Smooth muscle cell (in vitro differentiated cells): ENCODE data around the gene TMEM135. TPM values are rescaled to one million over a fixed set of nuclear protein-coding genes. Genes with fewer than 3 reads are reported as not detected.

Source experiments
- DNase-seq: peaks from one replicate; lab custom pipeline; 2025; ENCODE audit not compliant: unreplicated experiment; lab: John Stamatoyannopoulos, UW
- H2AFZ ChIP-seq: fragments of 200-600 bp; sonication (generic); 2 replicates; pipeline ENCODE4 v1.6.0; 2016; ENCODE audit warnings: antibody characterized with exemption, low read depth, mild to moderate bottlenecking
- H3F3A ChIP-seq: fragments of 200-600 bp; sonication (generic); 2 replicates; pipeline ENCODE4 v1.6.0; 2017; ENCODE audit warnings: antibody characterized with exemption, low read depth
- H3K27ac ChIP-seq: fragments of 200-600 bp; sonication (generic); 2 replicates; pipeline ENCODE4 v1.5.1; 2016; ENCODE audit warnings: low read depth, mild to moderate bottlenecking
- H3K27me3 ChIP-seq: fragments of 200-600 bp; sonication (generic); 2 replicates; pipeline ENCODE4 v1.6.1; 2016; ENCODE audit warnings: low read depth, mild to moderate bottlenecking
- H3K36me3 ChIP-seq: fragments of 200-600 bp; sonication (generic); 2 replicates; pipeline ENCODE4 v1.5.1; 2016; ENCODE audit warnings: low read depth
- H3K4me1 ChIP-seq: fragments of 200-600 bp; sonication (generic); 2 replicates; pipeline ENCODE4 v1.5.1; 2016; ENCODE audit warnings: low read depth
- H3K4me2 ChIP-seq: fragments of 200-600 bp; sonication (generic); 2 replicates; pipeline ENCODE4 v1.6.0; 2016; ENCODE audit warnings: mild to moderate bottlenecking
- H3K4me3 ChIP-seq: fragments of 200-600 bp; sonication (generic); 2 replicates; pipeline ENCODE4 v1.5.1; 2016; ENCODE audit warnings: mild to moderate bottlenecking
- H3K79me2 ChIP-seq: fragments of 200-600 bp; sonication (generic); 2 replicates; pipeline ENCODE4 v1.6.0; 2016; ENCODE audit warnings: low read depth, mild to moderate bottlenecking
- H3K9ac ChIP-seq: fragments of 200-600 bp; sonication (generic); 2 replicates; pipeline ENCODE4 v1.6.0; 2016; ENCODE audit warnings: low read depth
- H3K9me3 ChIP-seq: fragments of 200-600 bp; sonication (generic); replicated peaks from 2 replicates; pipeline ENCODE4 v1.5.1; 2016; ENCODE audit warnings: low read depth
- H4K20me1 ChIP-seq: fragments of 200-600 bp; sonication (generic); 2 replicates; pipeline ENCODE4 v1.6.0; 2016; ENCODE audit warnings: low read depth
- CTCF ChIP-seq: fragments of 200-600 bp; sonication (generic); IDR thresholded peaks from 2 replicates; pipeline ENCODE4 v1.5.1; 2017; ENCODE audit warnings: borderline replicate concordance, mild to moderate bottlenecking, antibody characterized with exemption; ENCODE audit not compliant: insufficient read depth, poor library complexity, severe bottlenecking
- WGBS: methylation state at CpG from one replicate; pipeline ENCODE4 v1.1.7; 2016; ENCODE audit warnings: low lambda C conversion rate; 5-methylcytosine and 5-hydroxymethylcytosine counted together
- polyA plus RNA-seq: library from polyadenylated mRNA; unstranded; fragments of >200 nt; fragmentation: Nextera tagmentation; extraction: Ambion mirVana; gene quantifications from 2 replicates; pipeline ENCODE4 v1.2.1, GENCODE V29; 2016
- total RNA-seq: library from RNA; depleted of rRNA; stranded (reverse); fragments of >200 nt; gene quantifications from 2 replicates; pipeline ENCODE4 v1.2.3, GENCODE V29; 2014

The TMEM135 gene
- total and polyA plus RNA-seq, 2 experiments from 2014 or later: 12.4 to 21.7 TPM

- Histone ChIP-seq H3K4me1 (no peaks in the 10 kb centered on the region), H2AFZ (no peak overlapping the region), H3K4me3 (no peak overlapping the region), H3K79me2 (no peaks in the 10 kb centered on the region), H3K9me3 (no peaks in the 10 kb centered on the region), H3K27ac (no peak overlapping the region), H3K27me3 (no peaks in the 10 kb centered on the region), H3K9ac (no peak overlapping the region), H3K4me2 (no peak overlapping the region), H3K36me3 (no peaks in the 10 kb centered on the region), H4K20me1 (no peaks in the 10 kb centered on the region), H3F3A (no peaks in the 10 kb centered on the region)
- no peak for TF ChIP-seq CTCF
- DNase-seq: no peak
- WGBS: 72% methylated on average over 2 of the region's 2 CpGs
These were observed 264.2 kb downstream of the TMEM135 start for GRCh38 chr11:87301785-87302540.

GRCh38 chr11:87304412-87304811 lies 266.7 kb downstream of the TMEM135 start:
- no peak overlapping the region for H2AFZ ChIP-seq
- H3K36me3 ChIP-seq: no peaks in the 10 kb centered on the region
- no peaks in the 10 kb centered on the region for H3K79me2 ChIP-seq
- no peaks in the 10 kb centered on the region for H3K4me1 ChIP-seq
- no peaks in the 10 kb centered on the region for H3F3A ChIP-seq
- no peak overlapping the region for H3K4me3 ChIP-seq
- H3K27ac ChIP-seq: no peak overlapping the region
- no peak for DNase-seq
- H3K9me3 ChIP-seq: no peaks in the 10 kb centered on the region
- no peak overlapping the region for H3K4me2 ChIP-seq
- H3K27me3 ChIP-seq: no peaks in the 10 kb centered on the region
- no peak for TF ChIP-seq CTCF
- no peaks in the 10 kb centered on the region for H4K20me1 ChIP-seq
- WGBS: 96% methylated on average over 1 of the region's 1 CpG
- no peak overlapping the region for H3K9ac ChIP-seq

GRCh38 chr11:87306262-87306851 lies 268.6 kb downstream of the TMEM135 start:
- no peak for TF ChIP-seq CTCF
- Histone ChIP-seq H3K79me2 (no peaks in the 10 kb centered on the region), H4K20me1 (no peaks in the 10 kb centered on the region), H3K4me3 (no peak overlapping the region), H3K4me1 (no peaks in the 10 kb centered on the region), H3K36me3 (no peaks in the 10 kb centered on the region), H2AFZ (no peak overlapping the region), H3K27me3 (no peaks in the 10 kb centered on the region), H3F3A (no peaks in the 10 kb centered on the region), H3K4me2 (no peak overlapping the region), H3K27ac (no peak overlapping the region), H3K9ac (no peak overlapping the region), H3K9me3 (no peaks in the 10 kb centered on the region)
- no peak for DNase-seq
- WGBS: 100% methylated on average over 1 of the region's 1 CpG

GRCh38 chr11:87307101-87307500 lies 269.4 kb downstream of the TMEM135 start:
- no peak overlapping the region for H2AFZ ChIP-seq
- H3K9me3 ChIP-seq: no peaks in the 10 kb centered on the region
- DNase-seq: no peak
- no peaks in the 10 kb centered on the region for H3K36me3 ChIP-seq
- no peak for TF ChIP-seq CTCF
- no peak overlapping the region for H3K9ac ChIP-seq
- H3K27ac ChIP-seq: no peak overlapping the region
- H3K4me1 ChIP-seq: no peaks in the 10 kb centered on the region
- no peak overlapping the region for H3K4me2 ChIP-seq
- H3K27me3 ChIP-seq: no peaks in the 10 kb centered on the region
- 52% methylated on average over 1 of the region's 1 CpG for WGBS
- H4K20me1 ChIP-seq: no peaks in the 10 kb centered on the region
- no peaks in the 10 kb centered on the region for H3F3A ChIP-seq
- H3K4me3 ChIP-seq: no peak overlapping the region
- H3K79me2 ChIP-seq: no peaks in the 10 kb centered on the region
